A549 (cell line): Measurements from ENCODE around the gene TACR1. TPM values are rescaled to one million over a fixed set of nuclear protein-coding genes. Genes with fewer than 3 reads are reported as not detected.

ENCODE experiments used
- ATAC-seq, 2 experiments: fragments of 200-7000 bp in 1 of 2; fragments of >200 bp in 1 of 2; cut with Nextera tagmentation in 1 of 2; cut with Tn5 transposase in 1 of 2; 3 replicates each; pipeline versions ENCODE4 v1.8.0 to v1.9.1; 2018 to 2020; ENCODE audit warnings: mild to moderate bottlenecking in 1 of 2, moderate library complexity in 1 of 2
- CTCF ChIA-PET: fragments of 300-600 bp; sonication (Branson Sonifier 250); formaldehyde crosslinking; extraction: SDS; loops from one replicate; lab custom pipeline; 2021; ENCODE audit warnings: antibody characterized with exemption, inconsistent platforms; lab: Yijun Ruan, JAX
- POLR2A ChIA-PET: fragments of 350-600 bp; formaldehyde crosslinking; extraction: SDS; loops from one replicate; lab custom pipeline; 2021; ENCODE audit warnings: antibody characterized with exemption, inconsistent platforms; lab: Yijun Ruan, JAX
- DNase-seq, 2 experiments: peaks; one replicate each; pipeline versions ENCODE4 v3.0.0 to v3.0.0-alpha.2; 2011 to 2016; ENCODE audit warnings: low read depth in 1 of 2, low spot score in 1 of 2
- FAIRE-seq: peaks from 2 replicates; lab custom pipeline; 2011; peaks lifted over from hg19 to GRCh38; lab: Jason Lieb, UNC
- H3K27ac ChIP-seq, 2 experiments: fragments of >200 bp; sonication (Bioruptor Twin); formaldehyde crosslinking; 3 replicates each; pipeline ENCODE4 v1.5.1; 2016 to 2017
- H3K4me1 ChIP-seq: fragments of >200 bp; sonication (Bioruptor Twin); formaldehyde crosslinking; 3 replicates; pipeline ENCODE4 v1.6.1; 2016
- H3K4me2 ChIP-seq: fragments of >200 bp; sonication (Bioruptor Twin); formaldehyde crosslinking; 3 replicates; pipeline ENCODE4 v1.6.1; 2016
- H3K4me3 ChIP-seq: fragments of >200 bp; sonication (Bioruptor Twin); formaldehyde crosslinking; 3 replicates; pipeline ENCODE4 v1.5.1; 2016
- H3K9me3 ChIP-seq: fragments of >200 bp; sonication (Bioruptor Twin); formaldehyde crosslinking; 3 replicates; pipeline ENCODE4 v1.6.1; 2016
- BHLHE40 ChIP-seq: IDR thresholded peaks from 2 replicates; pipeline ENCODE4 v1.6.1; 2012; ENCODE audit warnings: low read depth, low read length, inconsistent platforms
- CHD2 ChIP-seq: fragments of 150-350 bp; IDR thresholded peaks from 2 replicates; pipeline ENCODE4 v1.6.1; 2014; ENCODE audit warnings: low read length; ENCODE audit not compliant: partially characterized antibody
- ELK1 ChIP-seq: fragments of 150-350 bp; IDR thresholded peaks from 2 replicates; pipeline ENCODE4 v1.6.1; 2014; ENCODE audit warnings: low read depth, mild to moderate bottlenecking, low read length
- FOSB ChIP-seq: fragments of 250-450 bp; sonication (Bioruptor Pico); IDR thresholded peaks from 2 replicates; pipeline ENCODE4 v1.5.0; 2020; ENCODE audit warnings: mild to moderate bottlenecking, moderate library complexity
- FOSL2 ChIP-seq, 2 experiments: fragments of 450-650 bp in 1 of 2; fragments of >200 bp in 1 of 2; sonication (Bioruptor Twin) in 1 of 2; formaldehyde crosslinking; IDR thresholded peaks; 2 replicates each; pipeline versions ENCODE4 v1.5.0 to v1.6.1; 2016 to 2020; ENCODE audit warnings: mild to moderate bottlenecking in 1 of 2, moderate library complexity in 1 of 2
- GATA3 ChIP-seq: IDR thresholded peaks from 2 replicates; pipeline ENCODE4 v1.6.1; 2012; ENCODE audit warnings: borderline replicate concordance
- HEYL ChIP-seq: fragments of 250-450 bp; sonication (Bioruptor Pico); IDR thresholded peaks from 2 replicates; pipeline ENCODE4 v1.8.0; 2021; ENCODE audit warnings: mild to moderate bottlenecking, moderate library complexity
- MAX ChIP-seq: IDR thresholded peaks from 2 replicates; pipeline ENCODE4 v1.6.1; 2012
- MAZ ChIP-seq: fragments of 150-350 bp; IDR thresholded peaks from 2 replicates; pipeline ENCODE4 v1.6.1; 2014; ENCODE audit warnings: antibody characterized with exemption, low read depth, low read length, borderline replicate concordance
- NFE2L2 ChIP-seq: fragments of 150-350 bp; conservative IDR thresholded peaks from 2 replicates; pipeline ENCODE4 v1.6.1; 2014; ENCODE audit warnings: low read length
- PHF8 ChIP-seq: fragments of 200-600 bp; sonication (generic); IDR thresholded peaks from 2 replicates; pipeline ENCODE4 v1.6.1; 2016; ENCODE audit warnings: low read depth, mild to moderate bottlenecking, antibody characterized with exemption, moderate library complexity, borderline replicate concordance
- POLR2A ChIP-seq: IDR thresholded peaks from 2 replicates; pipeline ENCODE4 v1.6.1; 2012; ENCODE audit warnings: mild to moderate bottlenecking, low read length
- RAD21 ChIP-seq, 2 experiments: fragments of >200 bp in 1 of 2; sonication (Bioruptor Twin) in 1 of 2; formaldehyde crosslinking in 1 of 2; IDR thresholded peaks in 1 of 2; conservative IDR thresholded peaks in 1 of 2; 2 replicates in 1 of 2; 3 replicates in 1 of 2; pipeline ENCODE4 v1.6.1; 2012 to 2018; ENCODE audit warnings: inconsistent platforms in 1 of 2
- SMC3 ChIP-seq: fragments of >200 bp; sonication (Bioruptor Twin); formaldehyde crosslinking; IDR thresholded peaks from 3 replicates; pipeline ENCODE4 v1.6.1; 2018; ENCODE audit warnings: inconsistent platforms
- ZFP36 ChIP-seq: fragments of 450-650 bp; IDR thresholded peaks from 2 replicates; pipeline ENCODE4 v1.6.1; 2014; ENCODE audit warnings: borderline replicate concordance; ENCODE audit not compliant: partially characterized antibody
- WGBS: methylation state at CpG from one replicate; pipeline ENCODE4 v1.1.6; 2017; ENCODE audit errors: missing lambda C conversion rate; 5-methylcytosine and 5-hydroxymethylcytosine counted together
- polyA plus RNA-seq, 4 experiments: library from polyadenylated mRNA; depleted of rRNA in 3 of 4; stranded (reverse); fragments of >200 nt; fragmentation: RNase III in 1 of 4; extraction: RNeasy Plus Mini Kit Qiagen cat#74134 plus additional on column Dnase treatment in 1 of 4; gene quantifications; 2 replicates in 3 of 4; 3 replicates in 1 of 4; pipeline ENCODE4 v1.2.3, GENCODE V29; 2011 to 2017
- TF ChIP-seq, protein P1 (sequence below): fragments of >200 bp; sonication (Bioruptor Twin); formaldehyde crosslinking; IDR thresholded peaks from 3 replicates; pipeline ENCODE4 v1.5.1; 2016

Gene TACR1
- polyA plus RNA-seq, 2 of the 4 experiments (the other 2 are of a cell fraction): 0.27 to 0.92 TPM

DNA sequence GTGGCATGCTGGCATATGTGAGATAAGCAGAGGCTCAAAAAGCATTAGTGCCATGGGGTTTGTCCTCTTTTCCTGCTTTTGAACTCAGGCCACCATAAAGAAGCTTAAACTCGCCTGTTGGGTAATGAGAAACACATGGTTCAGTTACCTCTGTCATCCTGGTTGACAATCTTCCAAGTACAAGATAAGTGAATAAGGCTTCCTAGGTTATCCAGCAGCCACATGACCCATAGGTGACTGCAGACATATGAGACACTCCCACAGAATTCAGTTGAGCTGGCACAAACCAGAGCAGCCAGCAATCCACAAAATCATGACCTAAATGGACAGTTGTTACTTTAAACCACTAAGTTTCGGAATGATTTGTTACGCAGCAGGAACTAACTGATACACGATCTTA lies 97.3 kb downstream of the TACR1 start:
- TF ChIP-seq NFE2L2: no peak
- no peak for TF ChIP-seq POLR2A
- TF ChIP-seq, all 56 proteins: peak for 0
- H3K4me3 ChIP-seq: no peak overlapping the region
- no peak overlapping the region for H3K4me2 ChIP-seq
- DNase-seq: no peak
- no peak for ATAC-seq
- POLR2A ChIA-PET: no interaction called here
- no peak for FAIRE-seq
- peaks cover 8% of the 10 kb centered on the region; the same call in 1 of the 3 replicates for H3K9me3 ChIP-seq
- H3K27ac ChIP-seq: no peak overlapping the region
- 78% methylated on average over 4 of the region's 4 CpGs for WGBS
- peaks cover 16% of the 10 kb centered on the region for H3K4me1 ChIP-seq
- CTCF ChIA-PET: interaction anchor here (0.7 to 1.1 kb wide), 2 partner anchors 20 to 24 kb away, joined by 3 to 5 read pairs; no protein-coding TSS in a partner anchor

DNA sequence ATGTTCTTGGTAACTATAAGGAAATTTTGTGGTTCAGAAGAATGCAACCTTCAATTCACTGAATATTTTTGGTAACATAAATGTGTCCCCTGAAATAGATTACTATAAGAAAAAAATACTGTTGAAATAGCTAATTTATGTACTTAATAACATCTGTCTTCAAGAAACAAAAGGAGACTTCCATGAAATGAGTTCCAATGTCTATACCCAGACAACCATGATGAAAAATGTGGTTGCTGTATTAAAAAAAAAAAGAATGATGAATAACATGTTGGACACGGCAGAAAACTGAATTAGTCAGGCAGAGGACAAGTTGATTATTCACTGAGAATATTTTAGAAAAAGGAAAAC lies 98.5 kb downstream of the TACR1 start:
- WGBS: 12% methylated on average over 1 of the region's 1 CpG
- POLR2A ChIA-PET: no interaction called here
- ATAC-seq: no peak
- H3K4me2 ChIP-seq: no peak overlapping the region
- H3K4me3 ChIP-seq: no peak overlapping the region
- DNase-seq: no peak
- no peak for TF ChIP-seq MAZ
- TF ChIP-seq PHF8: no peak
- TF ChIP-seq, all 56 proteins: peak for 0
- FAIRE-seq: no peak
- no peak overlapping the region for H3K27ac ChIP-seq
- CTCF ChIA-PET: interaction anchor here (1.1 to 1.7 kb wide), 4 partner anchors 21 to 412 kb away, joined by 3 to 5 read pairs (median 4); no protein-coding TSS in a partner anchor
- peaks cover 8% of the 10 kb centered on the region; the same call in 1 of the 3 replicates for H3K9me3 ChIP-seq
- H3K4me1 ChIP-seq: peaks cover 16% of the 10 kb centered on the region

- POLR2A ChIA-PET: no interaction called here
- no peak for TF ChIP-seq BHLHE40
- TF ChIP-seq CHD2: no peak
- TF ChIP-seq FOSL2 (IDR thresholded peaks at IDR 0.05): no peak
- TF ChIP-seq FOSL2 (CRISPR knock-in tag; IDR thresholded peaks at IDR 0.05): 0 out of 2 replicates have a peak, but pooled peaks have one; percentile 8
- TF ChIP-seq NFE2L2: no peak
- no peak for TF ChIP-seq ZFP36
- TF ChIP-seq GATA3: peak; percentile 55; the same call in 1 of the 2 replicates
- TF ChIP-seq RAD21 (conservative IDR thresholded peaks at IDR 0.05 in 1 of 2, IDR thresholded peaks at IDR 0.05 in 1 of 2): no peak
- no peak for TF ChIP-seq HEYL (CRISPR knock-in tag)
- DNase-seq (peak in 1 of 2 experiments; percentile 33), ATAC-seq (peak; percentile 67 to 75; a peak in 4 of 6 replicates), FAIRE-seq (peak; percentile 32)
- H3K9me3 ChIP-seq: peaks cover 8% of the 10 kb centered on the region; the same call in 1 of the 3 replicates
- H3K27ac ChIP-seq: no peak overlapping the region
- WGBS: 41% methylated on average over 3 of the region's 3 CpGs
- CTCF ChIA-PET: interaction anchor here (0.7 to 2.3 kb wide), 8 partner anchors 9 to 412 kb away, joined by 3 to 13 read pairs (median 3); no protein-coding TSS in a partner anchor
- H3K4me3 ChIP-seq: no peak overlapping the region
- H3K4me2 ChIP-seq: peak overlapping the region; percentile 26
- H3K4me1 ChIP-seq: peaks cover 16% of the 10 kb centered on the region
Measured at GRCh38 chr2:75100011-75100800, 99.1 kb downstream of the TACR1 start.

GRCh38 chr2:75099521-75099922 lies 99.8 kb downstream of the TACR1 start:
- CTCF ChIA-PET: interaction anchor here (0.7 to 2.3 kb wide), 11 partner anchors 9 to 510 kb away, joined by 3 to 13 read pairs (median 3); no protein-coding TSS in a partner anchor
- H3K27ac ChIP-seq: peak overlapping the region in 1 of 2 experiments; percentile 13; a peak in 1 of 6 replicates
- no peak for TF ChIP-seq FOSL2 (IDR thresholded peaks at IDR 0.05)
- peak; percentile 43; the same call in 1 of the 2 replicates for TF ChIP-seq FOSL2 (CRISPR knock-in tag; IDR thresholded peaks at IDR 0.05)
- no peak for TF ChIP-seq HEYL (CRISPR knock-in tag)
- H3K4me3 ChIP-seq: no peak overlapping the region
- WGBS: 40% methylated on average over 4 of the region's 4 CpGs
- no peak for FAIRE-seq
- peak; percentile 18 to 58; a peak in 3 of 6 replicates for ATAC-seq
- peaks cover 16% of the 10 kb centered on the region for H3K4me1 ChIP-seq
- DNase-seq: peak in 1 of 2 experiments; percentile 13
- H3K9me3 ChIP-seq: peaks cover 8% of the 10 kb centered on the region; the same call in 1 of the 3 replicates
- POLR2A ChIA-PET: no interaction called here
- peak overlapping the region; percentile 26; the same call in 2 of the 3 replicates for H3K4me2 ChIP-seq

DNA sequence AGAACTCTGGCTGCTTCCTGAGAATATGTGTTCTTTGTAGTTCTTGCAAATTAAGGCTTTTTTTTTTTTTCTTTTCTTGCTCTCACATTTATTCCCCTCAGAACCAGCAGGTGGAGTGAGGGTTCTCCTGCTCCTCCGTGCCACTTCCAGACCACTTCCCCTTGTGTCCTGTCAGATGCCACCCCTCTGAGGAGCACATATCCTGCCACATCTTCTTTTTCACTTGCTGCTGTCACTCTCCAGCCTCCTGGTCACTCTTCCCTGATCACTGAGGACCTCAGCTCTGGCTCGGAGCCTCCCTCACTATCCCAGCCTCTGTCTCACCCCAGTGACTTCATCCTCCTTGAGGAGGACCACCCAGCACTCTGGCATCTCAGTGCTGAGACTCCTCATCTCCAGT lies 100.5 kb downstream of the TACR1 start:
- FAIRE-seq: no peak
- no peak overlapping the region for H3K4me3 ChIP-seq
- 29% methylated on average over 2 of the region's 2 CpGs for WGBS
- ChIA-PET POLR2A (no interaction called here), CTCF (interaction anchor here (0.6 to 2.3 kb wide), 16 partner anchors 11 to 540 kb away, joined by 3 to 13 read pairs (median 3); no protein-coding TSS in a partner anchor)
- peaks cover 8% of the 10 kb centered on the region; the same call in 1 of the 3 replicates for H3K9me3 ChIP-seq
- peaks cover 16% of the 10 kb centered on the region for H3K4me1 ChIP-seq
- peak overlapping the region; percentile 26 for H3K4me2 ChIP-seq
- peak; percentile 13 to 63 for DNase-seq
- peak; percentile 70 to 87; a peak in 4 of 6 replicates for ATAC-seq
- TF ChIP-seq ELK1: no peak
- peak; percentile 63 for TF ChIP-seq SMC3
- TF ChIP-seq RAD21 (conservative IDR thresholded peaks at IDR 0.05 in 1 of 2, IDR thresholded peaks at IDR 0.05 in 1 of 2): peak; percentile 56 to 68
- TF ChIP-seq FOSL2 (IDR thresholded peaks at IDR 0.05): no peak
- TF ChIP-seq FOSL2 (CRISPR knock-in tag; IDR thresholded peaks at IDR 0.05): no peak
- no peak for TF ChIP-seq MAX
- no peak for TF ChIP-seq GATA3
- TF ChIP-seq, protein P1, sequence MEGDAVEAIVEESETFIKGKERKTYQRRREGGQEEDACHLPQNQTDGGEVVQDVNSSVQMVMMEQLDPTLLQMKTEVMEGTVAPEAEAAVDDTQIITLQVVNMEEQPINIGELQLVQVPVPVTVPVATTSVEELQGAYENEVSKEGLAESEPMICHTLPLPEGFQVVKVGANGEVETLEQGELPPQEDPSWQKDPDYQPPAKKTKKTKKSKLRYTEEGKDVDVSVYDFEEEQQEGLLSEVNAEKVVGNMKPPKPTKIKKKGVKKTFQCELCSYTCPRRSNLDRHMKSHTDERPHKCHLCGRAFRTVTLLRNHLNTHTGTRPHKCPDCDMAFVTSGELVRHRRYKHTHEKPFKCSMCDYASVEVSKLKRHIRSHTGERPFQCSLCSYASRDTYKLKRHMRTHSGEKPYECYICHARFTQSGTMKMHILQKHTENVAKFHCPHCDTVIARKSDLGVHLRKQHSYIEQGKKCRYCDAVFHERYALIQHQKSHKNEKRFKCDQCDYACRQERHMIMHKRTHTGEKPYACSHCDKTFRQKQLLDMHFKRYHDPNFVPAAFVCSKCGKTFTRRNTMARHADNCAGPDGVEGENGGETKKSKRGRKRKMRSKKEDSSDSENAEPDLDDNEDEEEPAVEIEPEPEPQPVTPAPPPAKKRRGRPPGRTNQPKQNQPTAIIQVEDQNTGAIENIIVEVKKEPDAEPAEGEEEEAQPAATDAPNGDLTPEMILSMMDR: peak; percentile 53
- TF ChIP-seq FOSB (CRISPR knock-in tag): no peak
- H3K27ac ChIP-seq: no peak overlapping the region
